ENCODE results near the gene BCLAF3. TPM values are rescaled to one million over a fixed set of nuclear protein-coding genes. Genes with fewer than 3 reads are reported as not detected.
A peak's percentile ranks its signal among the peaks of the same experiment; 100 is the strongest.

Gene BCLAF3
- total RNA-seq, 1 experiment from 2014 or later = 7.9 TPM

DNA sequence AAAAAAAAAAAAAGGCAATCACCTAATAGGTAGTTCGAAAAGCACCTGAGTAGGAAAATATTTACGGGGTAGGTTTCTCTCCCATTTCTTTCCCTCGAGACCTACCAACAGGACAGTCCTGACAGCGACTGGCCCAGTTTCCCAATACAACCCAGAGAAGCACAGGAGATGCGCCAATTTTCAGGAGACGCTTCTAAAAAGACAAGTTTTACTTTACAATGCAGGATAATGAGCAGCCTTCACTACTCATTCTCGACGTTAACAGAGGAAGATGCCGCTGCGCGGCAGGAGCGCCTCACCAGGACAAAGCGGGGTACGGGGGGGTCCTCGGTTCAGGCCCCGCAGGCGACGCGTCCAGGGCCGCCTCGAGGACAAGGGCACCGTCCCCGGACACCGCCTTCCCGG is 708 bp downstream of the BCLAF3 start:
- no peaks in the 10 kb centered on the region for H3F3A ChIP-seq (ENCODE audit: insufficient read depth, low read depth)
- ChIA-PET POLR2A (ENCODE audit: unreplicated experiment) (no interaction called here), CTCF (no interaction called here)
- no peaks in the 10 kb centered on the region for H3K9me3 ChIP-seq (ENCODE audit: insufficient read depth, low read depth)
- peak overlapping the region; percentile 74 for H2AFZ ChIP-seq
- BruUV-seq (replicated peaks) = TSS peak; percentile 34
- peak overlapping the region; percentile 80 for H3K4me3 ChIP-seq
- peaks cover 6% of the 10 kb centered on the region; the same call in 1 of the 2 replicates for H3K4me1 ChIP-seq (replicated peaks; ENCODE audit: insufficient read depth)
- H4K20me1 ChIP-seq (ENCODE audit: insufficient read depth) = no peaks in the 10 kb centered on the region
- peak in 1 of 2 experiments; percentile 36 for DNase-seq
- intact Hi-C loops (cut with micrococcal nuclease; ENCODE audit: unreplicated experiment) = loop anchor here (2.0 to 5.0 kb wide), 4 partner anchors 77 to 618 kb away; no protein-coding TSS in a partner anchor
- H3K27ac ChIP-seq = 0 out of 2 replicates have a peak overlapping the region, but pooled peaks have one; percentile 21
- H3K4me2 ChIP-seq = peak overlapping the region; percentile 76
- H3K79me2 ChIP-seq (ENCODE audit: low read depth) = peaks cover 14% of the 10 kb centered on the region
- no peaks in the 10 kb centered on the region for H3K9me2 ChIP-seq (ENCODE audit: insufficient read depth)
- no peaks in the 10 kb centered on the region for H3K36me3 ChIP-seq (ENCODE audit: low read depth)
- no peaks in the 10 kb centered on the region for H3K27me3 ChIP-seq (ENCODE audit: insufficient read depth, low read depth)
- TF ChIP-seq, protein P1, sequence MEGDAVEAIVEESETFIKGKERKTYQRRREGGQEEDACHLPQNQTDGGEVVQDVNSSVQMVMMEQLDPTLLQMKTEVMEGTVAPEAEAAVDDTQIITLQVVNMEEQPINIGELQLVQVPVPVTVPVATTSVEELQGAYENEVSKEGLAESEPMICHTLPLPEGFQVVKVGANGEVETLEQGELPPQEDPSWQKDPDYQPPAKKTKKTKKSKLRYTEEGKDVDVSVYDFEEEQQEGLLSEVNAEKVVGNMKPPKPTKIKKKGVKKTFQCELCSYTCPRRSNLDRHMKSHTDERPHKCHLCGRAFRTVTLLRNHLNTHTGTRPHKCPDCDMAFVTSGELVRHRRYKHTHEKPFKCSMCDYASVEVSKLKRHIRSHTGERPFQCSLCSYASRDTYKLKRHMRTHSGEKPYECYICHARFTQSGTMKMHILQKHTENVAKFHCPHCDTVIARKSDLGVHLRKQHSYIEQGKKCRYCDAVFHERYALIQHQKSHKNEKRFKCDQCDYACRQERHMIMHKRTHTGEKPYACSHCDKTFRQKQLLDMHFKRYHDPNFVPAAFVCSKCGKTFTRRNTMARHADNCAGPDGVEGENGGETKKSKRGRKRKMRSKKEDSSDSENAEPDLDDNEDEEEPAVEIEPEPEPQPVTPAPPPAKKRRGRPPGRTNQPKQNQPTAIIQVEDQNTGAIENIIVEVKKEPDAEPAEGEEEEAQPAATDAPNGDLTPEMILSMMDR (conservative IDR thresholded peaks at IDR 0.05) = no peak
- no peak for TF ChIP-seq EZH2 (IDR thresholded peaks at IDR 0.05; ENCODE audit: low read depth)

DNA sequence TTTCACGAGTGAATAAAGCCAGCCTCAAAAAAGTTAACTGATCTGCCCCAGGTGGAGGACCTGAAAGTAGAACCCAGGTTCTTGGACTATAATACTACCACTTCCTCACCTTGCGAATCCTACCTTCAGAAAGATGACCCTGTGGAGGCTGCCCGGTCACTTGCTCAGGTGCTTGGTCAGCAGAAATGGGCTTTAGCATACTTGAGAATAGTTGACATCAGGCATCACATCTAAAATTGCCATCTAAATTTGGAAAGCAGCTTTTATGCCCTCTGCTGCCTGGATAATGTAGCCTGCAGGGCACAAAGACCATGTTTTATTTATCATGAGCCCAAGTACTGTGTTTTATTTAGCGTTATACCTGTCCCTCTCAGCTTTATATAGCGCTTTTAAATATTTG is 3.0 kb downstream of the BCLAF3 start:
- Histone ChIP-seq H3K4me1 (replicated peaks; ENCODE audit: insufficient read depth) (peaks cover 6% of the 10 kb centered on the region; the same call in 1 of the 2 replicates), H3K27ac (no peak overlapping the region), H3K4me3 (no peak overlapping the region), H4K20me1 (ENCODE audit: insufficient read depth) (no peaks in the 10 kb centered on the region), H3K9me3 (ENCODE audit: insufficient read depth, low read depth) (no peaks in the 10 kb centered on the region), H2AFZ (no peak overlapping the region), H3K4me2 (no peak overlapping the region), H3K27me3 (ENCODE audit: insufficient read depth, low read depth) (no peaks in the 10 kb centered on the region), H3K36me3 (ENCODE audit: low read depth) (no peaks in the 10 kb centered on the region), H3K9me2 (ENCODE audit: insufficient read depth) (no peaks in the 10 kb centered on the region), H3K79me2 (ENCODE audit: low read depth) (peaks cover 14% of the 10 kb centered on the region), H3F3A (ENCODE audit: insufficient read depth, low read depth) (no peaks in the 10 kb centered on the region)
- POLR2A ChIA-PET (ENCODE audit: unreplicated experiment) = no interaction called here
- TF ChIP-seq, protein P1 (conservative IDR thresholded peaks at IDR 0.05) = no peak
- TF ChIP-seq EZH2 (IDR thresholded peaks at IDR 0.05; ENCODE audit: low read depth) = no peak
- CTCF ChIA-PET = no interaction called here
- DNase-seq = no peak
- no TSS peak for BruUV-seq (replicated peaks)
- intact Hi-C loops (cut with micrococcal nuclease; ENCODE audit: unreplicated experiment) = no loop called here

DNA sequence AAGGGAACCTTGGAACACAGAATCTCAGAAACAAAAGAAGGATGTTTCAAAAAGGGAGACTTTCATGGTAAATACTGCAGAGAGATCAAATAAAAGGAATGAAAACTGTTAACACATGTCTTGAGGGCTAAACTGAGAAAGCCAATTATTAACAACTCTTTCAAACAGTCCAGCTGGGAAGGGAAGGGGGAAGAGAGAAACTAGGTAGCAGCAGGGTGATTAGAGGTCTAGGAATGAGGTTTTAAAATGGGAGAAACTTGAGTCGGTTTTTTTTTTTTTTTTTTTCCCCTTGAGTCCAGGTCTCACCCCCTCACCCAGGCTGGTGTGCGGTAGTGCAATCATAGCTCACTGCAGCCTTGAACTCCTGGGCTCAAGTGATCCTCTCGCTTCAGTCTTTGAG is 4.3 kb downstream of the BCLAF3 start:
- CTCF ChIA-PET = no interaction called here
- no peaks in the 10 kb centered on the region for H3K27me3 ChIP-seq (ENCODE audit: insufficient read depth, low read depth)
- no peaks in the 10 kb centered on the region for H4K20me1 ChIP-seq (ENCODE audit: insufficient read depth)
- no peak overlapping the region for H3K4me3 ChIP-seq
- H3K27ac ChIP-seq = no peak overlapping the region
- H3K4me1 ChIP-seq (replicated peaks; ENCODE audit: insufficient read depth) = peaks cover 6% of the 10 kb centered on the region; the same call in 1 of the 2 replicates
- H3K9me3 ChIP-seq (ENCODE audit: insufficient read depth, low read depth) = no peaks in the 10 kb centered on the region
- H3K9me2 ChIP-seq (ENCODE audit: insufficient read depth) = no peaks in the 10 kb centered on the region
- TF ChIP-seq, protein P1 (conservative IDR thresholded peaks at IDR 0.05) = no peak
- TF ChIP-seq EZH2 (IDR thresholded peaks at IDR 0.05; ENCODE audit: low read depth) = no peak
- no peak overlapping the region for H2AFZ ChIP-seq
- POLR2A ChIA-PET (ENCODE audit: unreplicated experiment) = no interaction called here
- H3K79me2 ChIP-seq (ENCODE audit: low read depth) = peaks cover 14% of the 10 kb centered on the region
- H3F3A ChIP-seq (ENCODE audit: insufficient read depth, low read depth) = no peaks in the 10 kb centered on the region
- intact Hi-C loops (cut with micrococcal nuclease; ENCODE audit: unreplicated experiment) = no loop called here
- H3K36me3 ChIP-seq (ENCODE audit: low read depth) = no peaks in the 10 kb centered on the region
- no peak overlapping the region for H3K4me2 ChIP-seq
- no peak for DNase-seq
- BruUV-seq (replicated peaks) = no TSS peak

Measured in PC-9 (cell line).